Esophagus squamous epithelium (tissue), 5 donors: ENCODE results near the gene MLLT3. TPM values are rescaled to one million over a fixed set of nuclear protein-coding genes. Genes with fewer than 3 reads are reported as not detected.

ENCODE experiments used
- DNase-seq: peaks from one replicate; lab custom pipeline; 2025; lab: John Stamatoyannopoulos, UW
- H3K27ac ChIP-seq, 4 donors: fragments of 200-600 bp; sonication (generic); one replicate each; pipeline ENCODE4 v1.5.1; 2016 to 2019; ENCODE audit warnings: mild to moderate bottlenecking in 1 of 4
- H3K27me3 ChIP-seq, 4 donors: fragments of 200-600 bp; sonication (generic); 1 replicate in 3 of 4; 2 replicates in 1 of 4; pipeline versions ENCODE4 v1.5.1 to v1.6.0; 2017 to 2021; ENCODE audit warnings: antibody characterized with exemption in 1 of 4
- H3K36me3 ChIP-seq, 3 donors: fragments of 200-600 bp; sonication (generic); one replicate each; pipeline ENCODE4 v1.5.1; 2016 to 2019
- H3K4me1 ChIP-seq, 3 donors: fragments of 200-600 bp; sonication (generic); one replicate each; pipeline ENCODE4 v1.5.1; 2017 to 2019
- H3K4me3 ChIP-seq, 4 donors: fragments of 200-600 bp; sonication (generic); 1 replicate in 3 of 4; 2 replicates in 1 of 4; pipeline ENCODE4 v1.5.1; 2016 to 2019; ENCODE audit warnings: mild to moderate bottlenecking in 2 of 4, moderate library complexity in 1 of 4
- H3K9me3 ChIP-seq, 3 donors: fragments of 200-600 bp; sonication (generic); one replicate each; pipeline ENCODE4 v1.5.1; 2016 to 2019
- POLR2A ChIP-seq, 4 donors: fragments of 450-650 bp; IDR thresholded peaks; one replicate each; pipeline ENCODE4 v1.6.1; 2017; ENCODE audit warnings: antibody characterized with exemption in 4 of 4, mild to moderate bottlenecking in 4 of 4, moderate library complexity in 3 of 4
- WGBS, 2 donors: methylation state at CpG; one replicate each; pipeline ENCODE4 v1.1.5; 2018; 5-methylcytosine and 5-hydroxymethylcytosine counted together
- intact Hi-C: fragments of 100-400 bp; cut with DNase I; formaldehyde crosslinking; loops from one replicate; pipeline ENCODE4 v1.15.0; 2022
- total RNA-seq, 4 donors: library from RNA; depleted of rRNA; stranded (reverse); fragments of >200 nt; gene quantifications; one replicate each; pipeline ENCODE4 v1.1.0, GENCODE V29; 2016
- TF ChIP-seq, protein P1 (sequence below), 6 experiments: fragments of 450-650 bp in 4 of 6; fragments of 200-600 bp in 2 of 6; sonication (generic) in 2 of 6; IDR thresholded peaks; one replicate each; pipeline ENCODE4 v1.5.1; 2016 to 2019; ENCODE audit warnings: antibody characterized with exemption in 6 of 6, mild to moderate bottlenecking in 4 of 6, moderate library complexity in 4 of 6
- donor health status: DM: yes; HTN: yes; CAD: no.

MLLT3 gene
- total RNA-seq, 4 donors from 2014 or later = 8.2 to 21.5 (median 8.6) TPM

DNA sequence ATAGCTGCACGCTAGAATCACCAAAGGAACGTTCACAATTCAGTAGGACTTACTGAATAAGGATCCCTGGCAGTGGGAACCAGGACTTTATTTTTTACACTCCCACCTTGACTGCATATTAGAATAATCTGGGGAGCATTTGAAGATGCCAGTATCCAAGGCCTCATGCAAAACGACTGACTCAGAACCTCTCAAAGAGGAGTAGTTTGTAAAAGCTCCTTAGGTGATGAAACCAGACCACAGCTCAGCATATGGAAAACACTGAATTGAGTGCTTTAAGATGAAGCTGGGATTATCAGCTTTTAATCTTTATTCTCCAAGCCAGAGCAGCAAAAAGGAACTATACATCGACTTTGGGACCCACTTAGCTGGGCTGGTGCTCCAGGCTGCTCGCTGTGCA is 288.3 kb downstream of the MLLT3 start:
- TF ChIP-seq, protein P1, sequence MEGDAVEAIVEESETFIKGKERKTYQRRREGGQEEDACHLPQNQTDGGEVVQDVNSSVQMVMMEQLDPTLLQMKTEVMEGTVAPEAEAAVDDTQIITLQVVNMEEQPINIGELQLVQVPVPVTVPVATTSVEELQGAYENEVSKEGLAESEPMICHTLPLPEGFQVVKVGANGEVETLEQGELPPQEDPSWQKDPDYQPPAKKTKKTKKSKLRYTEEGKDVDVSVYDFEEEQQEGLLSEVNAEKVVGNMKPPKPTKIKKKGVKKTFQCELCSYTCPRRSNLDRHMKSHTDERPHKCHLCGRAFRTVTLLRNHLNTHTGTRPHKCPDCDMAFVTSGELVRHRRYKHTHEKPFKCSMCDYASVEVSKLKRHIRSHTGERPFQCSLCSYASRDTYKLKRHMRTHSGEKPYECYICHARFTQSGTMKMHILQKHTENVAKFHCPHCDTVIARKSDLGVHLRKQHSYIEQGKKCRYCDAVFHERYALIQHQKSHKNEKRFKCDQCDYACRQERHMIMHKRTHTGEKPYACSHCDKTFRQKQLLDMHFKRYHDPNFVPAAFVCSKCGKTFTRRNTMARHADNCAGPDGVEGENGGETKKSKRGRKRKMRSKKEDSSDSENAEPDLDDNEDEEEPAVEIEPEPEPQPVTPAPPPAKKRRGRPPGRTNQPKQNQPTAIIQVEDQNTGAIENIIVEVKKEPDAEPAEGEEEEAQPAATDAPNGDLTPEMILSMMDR (IDR thresholded peaks at IDR 0.05) = no peak
- no peak for TF ChIP-seq POLR2A (IDR thresholded peaks at IDR 0.05)
- no peak for DNase-seq
- intact Hi-C loops = no loop called here
- Histone ChIP-seq H3K4me1 (no peaks in the 10 kb centered on the region), H3K4me3 (no peak overlapping the region), H3K27ac (no peak overlapping the region), H3K36me3 (no peaks in the 10 kb centered on the region), H3K27me3 (no peaks in the 10 kb centered on the region), H3K9me3 (no peaks in the 10 kb centered on the region)
- 81% methylated on average over 5 of the region's 5 CpGs for WGBS, 2 donors

- TF ChIP-seq POLR2A (IDR thresholded peaks at IDR 0.05) = no peak
- TF ChIP-seq, protein P1 (IDR thresholded peaks at IDR 0.05) = no peak
- intact Hi-C loops = no loop called here
- Histone ChIP-seq H3K4me3 (no peak overlapping the region), H3K9me3 (no peaks in the 10 kb centered on the region), H3K27ac (no peak overlapping the region), H3K36me3 (no peaks in the 10 kb centered on the region), H3K4me1 (no peaks in the 10 kb centered on the region), H3K27me3 (no peaks in the 10 kb centered on the region)
- WGBS, 2 donors = 62 to 77% methylated on average over 5 of the region's 5 CpGs
- no peak for DNase-seq
Observed at GRCh38 chr9:20331095-20331685, 291.1 kb downstream of the MLLT3 start.

DNA sequence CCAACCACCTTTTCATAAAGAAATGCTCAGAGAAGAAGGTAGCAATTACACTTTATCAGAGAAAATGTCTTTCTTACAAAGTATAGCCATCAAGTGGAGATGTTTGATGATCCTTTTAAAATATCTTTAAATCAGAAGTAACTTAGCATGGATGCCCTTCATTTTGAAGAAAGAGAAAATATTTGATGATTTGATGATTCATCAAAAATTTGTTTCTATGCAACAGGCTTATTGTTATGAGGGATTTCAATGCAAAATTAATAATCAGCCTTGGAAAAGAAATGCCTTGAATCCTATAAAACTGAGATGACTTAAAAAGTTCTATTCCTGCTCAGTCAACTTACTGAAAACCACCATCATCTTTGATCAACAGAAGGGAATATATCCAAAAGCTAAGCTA is 291.6 kb downstream of the MLLT3 start:
- no peak for TF ChIP-seq POLR2A (IDR thresholded peaks at IDR 0.05)
- TF ChIP-seq, protein P1 (IDR thresholded peaks at IDR 0.05) = no peak
- no peak for DNase-seq

DNA sequence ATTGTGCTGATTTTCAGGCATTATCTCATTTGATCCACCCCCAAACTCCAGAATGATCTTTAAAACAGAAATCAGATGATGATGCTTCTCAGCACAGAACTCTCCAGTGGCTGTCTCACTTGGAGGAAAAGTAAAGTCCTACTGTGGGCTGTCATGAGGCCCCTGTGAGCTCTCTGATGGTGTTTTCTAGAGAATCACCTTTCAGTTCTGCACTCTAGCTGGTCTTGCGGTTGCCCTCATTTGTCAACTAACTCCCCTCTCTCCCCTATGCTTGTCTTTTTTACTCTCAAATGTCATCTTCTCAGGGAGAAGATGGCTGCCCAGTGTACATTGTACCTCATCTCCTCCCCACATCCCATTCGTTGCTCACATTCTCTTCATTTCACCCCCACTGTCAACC is 295.8 kb downstream of the MLLT3 start:
- DNase-seq = no peak
- H3K4me3 ChIP-seq = no peak overlapping the region
- H3K36me3 ChIP-seq = no peaks in the 10 kb centered on the region
- peaks cover 0 to 7% (median 6%) of the 10 kb centered on the region in 3 donors for H3K4me1 ChIP-seq
- WGBS, 2 donors = 77 to 88% methylated on average over 2 of the region's 2 CpGs
- no peak overlapping the region for H3K27ac ChIP-seq
- no peaks in the 10 kb centered on the region for H3K9me3 ChIP-seq
- intact Hi-C loops = no loop called here
- TF ChIP-seq, protein P1 (IDR thresholded peaks at IDR 0.05) = no peak
- TF ChIP-seq POLR2A (IDR thresholded peaks at IDR 0.05) = no peak
- H3K27me3 ChIP-seq = no peaks in the 10 kb centered on the region

More for the DNA sequence above, 291.6 kb downstream of the MLLT3 start:
- no peaks in the 10 kb centered on the region for H3K27me3 ChIP-seq
- intact Hi-C loops = no loop called here
- H3K4me1 ChIP-seq = no peaks in the 10 kb centered on the region
- no peaks in the 10 kb centered on the region for H3K36me3 ChIP-seq
- H3K4me3 ChIP-seq = no peak overlapping the region
- H3K9me3 ChIP-seq = no peaks in the 10 kb centered on the region
- no peak overlapping the region for H3K27ac ChIP-seq

- H3K36me3 ChIP-seq = no peaks in the 10 kb centered on the region
Observed at GRCh38 chr9:20325008-20325407, 297.3 kb downstream of the MLLT3 start.

More at GRCh38 chr9:20325008-20325407, 297.3 kb downstream of the MLLT3 start:
- WGBS, 2 donors = 91 to 94% methylated on average over 9 of the region's 9 CpGs
- intact Hi-C loops = no loop called here
- no peaks in the 10 kb centered on the region for H3K27me3 ChIP-seq
- no peak for TF ChIP-seq POLR2A (IDR thresholded peaks at IDR 0.05)
- TF ChIP-seq, protein P1 (IDR thresholded peaks at IDR 0.05) = no peak
- H3K27ac ChIP-seq = no peak overlapping the region
- DNase-seq = no peak
- peaks cover 0 to 22% (median 21%) of the 10 kb centered on the region in 3 donors for H3K4me1 ChIP-seq
- H3K4me3 ChIP-seq = no peak overlapping the region
- no peaks in the 10 kb centered on the region for H3K9me3 ChIP-seq
